ENCODE results near the gene FTSJ1. TPM values are rescaled to one million over a fixed set of nuclear protein-coding genes. Genes with fewer than 3 reads are reported as not detected.
"Not testable (repeated sequence)": the region's sequence is repeated elsewhere in the genome, so short reads cannot be mapped to it uniquely, and the experiment has no call there.

FTSJ1 gene
- total RNA-seq, 1 donor from 2014 or later: 57.1 TPM

DNA sequence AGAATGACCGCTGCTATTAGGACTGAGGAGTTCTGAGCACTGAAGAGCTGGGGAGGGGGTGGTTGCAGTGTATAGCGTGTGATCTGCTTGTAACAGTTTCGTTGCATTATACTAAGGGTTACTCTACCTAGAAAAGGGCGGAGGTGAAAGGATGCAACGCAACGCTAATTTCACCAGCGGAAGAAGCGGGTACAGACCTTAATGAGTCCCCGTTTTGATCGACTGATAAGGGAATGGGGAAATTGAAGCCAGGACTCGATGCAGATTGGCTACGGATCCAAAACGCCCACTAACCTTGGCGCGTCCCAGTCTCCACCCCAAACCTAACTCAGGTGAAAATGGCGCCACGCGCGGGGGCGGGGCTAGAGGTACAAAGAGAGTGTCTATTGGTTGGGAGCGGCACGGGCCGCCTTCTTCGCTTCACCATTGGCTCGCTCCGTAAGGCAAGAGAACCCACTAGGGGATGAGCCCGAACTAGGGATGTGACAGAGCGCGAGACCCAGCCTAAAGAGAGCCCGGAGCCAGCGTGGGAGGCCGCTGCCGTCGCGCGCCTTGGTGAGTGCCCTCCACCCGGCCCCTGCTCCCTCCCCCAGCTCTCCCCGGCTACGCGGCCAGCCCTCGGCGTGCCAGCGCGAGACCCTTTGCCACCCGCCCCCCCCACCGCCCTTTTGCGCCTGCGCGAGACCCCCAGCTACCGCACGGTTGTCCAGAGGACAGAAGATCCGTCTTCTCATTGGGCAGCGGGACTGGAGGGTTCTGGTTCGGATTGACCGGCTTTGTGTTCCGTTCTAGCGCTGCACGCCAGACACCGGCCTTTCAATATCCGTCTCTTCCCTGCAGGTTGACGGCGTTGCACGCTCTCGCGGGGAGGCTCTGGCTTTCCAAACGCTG lies 45.6 kb downstream of the FTSJ1 start, which contains the start of gene EBP:
TSS of gene EBP (plus strand) at position 456 of the 891 bp plus-strand sequence. CDS start 1,964 bp downstream, outside the sequence.
- peak within 1 kb of the TSS; percentile 72 for H3K27ac Mint-ChIP-seq (ENCODE audit: unreplicated experiment)
- H3K27me3 Mint-ChIP-seq (ENCODE audit: unreplicated experiment): no peaks in the 10 kb centered on the region
- peak; percentile 94 for DNase-seq (ENCODE audit: extremely low spot score, unreplicated experiment)
- H3K4me1 Mint-ChIP-seq (ENCODE audit: unreplicated experiment): peaks cover 3% of the 10 kb centered on the region
- no peaks in the 10 kb centered on the region for H3K9me3 Mint-ChIP-seq (ENCODE audit: unreplicated experiment)
- H3K36me3 Mint-ChIP-seq (ENCODE audit: unreplicated experiment): no peaks in the 10 kb centered on the region
- peak within 1 kb of the TSS; percentile 80 for H3K4me3 Mint-ChIP-seq (ENCODE audit: unreplicated experiment)
- TF ChIP-seq, protein P1, sequence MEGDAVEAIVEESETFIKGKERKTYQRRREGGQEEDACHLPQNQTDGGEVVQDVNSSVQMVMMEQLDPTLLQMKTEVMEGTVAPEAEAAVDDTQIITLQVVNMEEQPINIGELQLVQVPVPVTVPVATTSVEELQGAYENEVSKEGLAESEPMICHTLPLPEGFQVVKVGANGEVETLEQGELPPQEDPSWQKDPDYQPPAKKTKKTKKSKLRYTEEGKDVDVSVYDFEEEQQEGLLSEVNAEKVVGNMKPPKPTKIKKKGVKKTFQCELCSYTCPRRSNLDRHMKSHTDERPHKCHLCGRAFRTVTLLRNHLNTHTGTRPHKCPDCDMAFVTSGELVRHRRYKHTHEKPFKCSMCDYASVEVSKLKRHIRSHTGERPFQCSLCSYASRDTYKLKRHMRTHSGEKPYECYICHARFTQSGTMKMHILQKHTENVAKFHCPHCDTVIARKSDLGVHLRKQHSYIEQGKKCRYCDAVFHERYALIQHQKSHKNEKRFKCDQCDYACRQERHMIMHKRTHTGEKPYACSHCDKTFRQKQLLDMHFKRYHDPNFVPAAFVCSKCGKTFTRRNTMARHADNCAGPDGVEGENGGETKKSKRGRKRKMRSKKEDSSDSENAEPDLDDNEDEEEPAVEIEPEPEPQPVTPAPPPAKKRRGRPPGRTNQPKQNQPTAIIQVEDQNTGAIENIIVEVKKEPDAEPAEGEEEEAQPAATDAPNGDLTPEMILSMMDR (IDR thresholded peaks at IDR 0.05): no peak

DNA sequence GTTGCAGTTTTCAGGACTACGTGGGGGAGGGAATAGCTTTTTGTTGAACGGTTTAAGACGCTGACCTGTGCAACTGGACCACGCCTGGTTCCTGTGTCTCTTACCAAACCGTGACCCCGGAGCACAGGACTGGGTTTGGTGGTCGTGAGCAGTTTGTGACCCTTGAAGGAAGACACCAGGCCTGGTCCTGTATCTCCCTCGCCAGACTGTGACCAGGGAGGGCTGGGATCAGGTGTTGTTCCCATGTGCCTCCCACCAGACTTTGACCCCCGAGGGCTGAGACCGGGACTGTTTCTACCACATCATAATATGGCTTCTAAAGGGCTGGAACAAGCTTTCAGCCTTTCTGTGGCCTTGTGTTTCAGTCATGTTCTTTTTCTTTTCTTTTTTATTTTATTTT lies 46.3 kb downstream of the FTSJ1 start:
- H3K4me3 Mint-ChIP-seq (ENCODE audit: unreplicated experiment): peak overlapping the region; percentile 80
- peak overlapping the region; percentile 72 for H3K27ac Mint-ChIP-seq (ENCODE audit: unreplicated experiment)
- H3K9me3 Mint-ChIP-seq (ENCODE audit: unreplicated experiment): no peaks in the 10 kb centered on the region
- no peaks in the 10 kb centered on the region for H3K27me3 Mint-ChIP-seq (ENCODE audit: unreplicated experiment)
- peaks cover 3% of the 10 kb centered on the region for H3K4me1 Mint-ChIP-seq (ENCODE audit: unreplicated experiment)
- no peaks in the 10 kb centered on the region for H3K36me3 Mint-ChIP-seq (ENCODE audit: unreplicated experiment)
- DNase-seq (ENCODE audit: extremely low spot score, unreplicated experiment): no peak
- TF ChIP-seq, protein P1 (IDR thresholded peaks at IDR 0.05): no peak

DNA sequence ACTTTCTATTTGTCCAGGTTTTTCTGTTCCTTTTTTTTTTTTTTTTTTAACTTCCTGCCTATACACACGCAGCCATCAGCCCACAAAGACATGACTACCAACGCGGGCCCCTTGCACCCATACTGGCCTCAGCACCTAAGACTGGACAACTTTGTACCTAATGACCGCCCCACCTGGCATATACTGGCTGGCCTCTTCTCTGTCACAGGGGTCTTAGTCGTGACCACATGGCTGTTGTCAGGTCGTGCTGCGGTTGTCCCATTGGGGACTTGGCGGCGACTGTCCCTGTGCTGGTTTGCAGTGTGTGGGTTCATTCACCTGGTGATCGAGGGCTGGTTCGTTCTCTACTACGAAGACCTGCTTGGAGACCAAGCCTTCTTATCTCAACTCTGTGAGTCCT lies 47.7 kb downstream of the FTSJ1 start:
- Mint-ChIP-seq H3K4me1 (ENCODE audit: unreplicated experiment) (peaks cover 3% of the 10 kb centered on the region), H3K36me3 (ENCODE audit: unreplicated experiment) (peaks cover 5% of the 10 kb centered on the region), H3K27ac (ENCODE audit: unreplicated experiment) (no peak overlapping the region), H3K4me3 (ENCODE audit: unreplicated experiment) (no peak overlapping the region), H3K9me3 (ENCODE audit: unreplicated experiment) (no peaks in the 10 kb centered on the region), H3K27me3 (ENCODE audit: unreplicated experiment) (no peaks in the 10 kb centered on the region)
- TF ChIP-seq, protein P1 (IDR thresholded peaks at IDR 0.05): no peak
- no peak for DNase-seq (ENCODE audit: extremely low spot score, unreplicated experiment)

DNA sequence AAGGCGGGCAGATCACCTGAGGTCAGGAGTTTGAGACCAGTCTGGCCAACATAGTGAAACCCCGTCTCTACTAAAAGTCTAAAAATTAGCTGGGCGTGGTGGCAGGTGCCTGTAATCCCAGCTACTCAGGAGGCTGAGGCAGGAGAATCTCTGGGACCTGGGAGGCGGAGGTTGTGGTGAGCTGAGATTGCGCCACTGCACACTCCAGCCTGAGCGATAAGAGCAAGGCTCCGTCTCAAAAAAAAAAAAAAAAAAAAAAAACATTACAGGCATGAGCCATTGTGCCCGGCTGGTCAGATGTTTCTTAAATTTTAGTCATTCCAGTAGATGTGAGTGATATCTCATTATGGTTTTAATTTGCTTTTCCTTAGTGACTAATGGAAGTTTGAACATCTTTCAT lies 49.9 kb downstream of the FTSJ1 start:
- not testable (repeated sequence) for H3K4me1 Mint-ChIP-seq (ENCODE audit: unreplicated experiment); H3K27ac Mint-ChIP-seq (ENCODE audit: unreplicated experiment); H3K4me3 Mint-ChIP-seq (ENCODE audit: unreplicated experiment); H3K36me3 Mint-ChIP-seq (ENCODE audit: unreplicated experiment); H3K27me3 Mint-ChIP-seq (ENCODE audit: unreplicated experiment); H3K9me3 Mint-ChIP-seq (ENCODE audit: unreplicated experiment); DNase-seq (ENCODE audit: extremely low spot score, unreplicated experiment)

DNA sequence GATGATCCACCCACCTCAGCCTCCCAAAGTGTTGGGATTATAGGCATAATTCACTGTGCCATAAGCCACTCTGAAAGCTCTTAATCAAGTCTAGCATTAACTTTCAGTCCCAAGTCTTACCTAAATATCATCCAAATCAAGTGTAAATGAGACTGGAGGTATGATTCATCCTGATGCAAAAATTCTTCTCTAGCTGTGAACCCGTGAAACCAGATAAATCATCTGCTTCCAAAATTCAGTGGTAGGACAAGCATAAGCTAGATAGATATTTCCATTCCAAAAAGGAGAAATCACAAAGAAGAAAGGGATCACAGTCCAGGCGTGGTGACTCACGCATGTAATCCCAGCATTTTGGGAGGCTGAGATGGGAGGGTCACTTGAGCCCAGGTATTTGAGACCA lies 54.7 kb downstream of the FTSJ1 start:
- Mint-ChIP-seq H3K27ac (ENCODE audit: unreplicated experiment) (peak overlapping the region; percentile 27), H3K4me1 (ENCODE audit: unreplicated experiment) (peaks cover 8% of the 10 kb centered on the region)

More for the DNA sequence above, 54.7 kb downstream of the FTSJ1 start:
- no peak for DNase-seq (ENCODE audit: extremely low spot score, unreplicated experiment)
- H3K4me3 Mint-ChIP-seq (ENCODE audit: unreplicated experiment): no peak overlapping the region
- no peaks in the 10 kb centered on the region for H3K27me3 Mint-ChIP-seq (ENCODE audit: unreplicated experiment)
- H3K9me3 Mint-ChIP-seq (ENCODE audit: unreplicated experiment): no peaks in the 10 kb centered on the region
- H3K36me3 Mint-ChIP-seq (ENCODE audit: unreplicated experiment): peaks cover 5% of the 10 kb centered on the region
- TF ChIP-seq, protein P1 (IDR thresholded peaks at IDR 0.05): no peak

All from osteocyte (in vitro differentiated cells).